Tongue (tissue), 2 donors: ENCODE data around the gene SLC26A1. TPM values are rescaled to one million over a fixed set of nuclear protein-coding genes. Genes with fewer than 3 reads are reported as not detected.
"Not testable (repeated sequence)": the region's sequence is repeated elsewhere in the genome, so short reads cannot be mapped to it uniquely, and the experiment has no call there.

ENCODE experiments used
- DNase-seq: peaks from one replicate; pipeline ENCODE4 v3.0.0-alpha.2; 2015
- total RNA-seq: library from RNA; depleted of rRNA; stranded (reverse); fragments of >200 nt; gene quantifications from one replicate; pipeline ENCODE4 v1.2.3, GENCODE V29; 2014

Gene SLC26A1
- total RNA-seq, 1 donor from 2014 or later = 0.31 TPM

GRCh38 chr4:982814-983213 lies 10.4 kb downstream of the SLC26A1 start:
- DNase-seq = no peak

- DNase-seq = no peak
Observed at GRCh38 chr4:982291-982690, 10.9 kb downstream of the SLC26A1 start.

GRCh38 chr4:978957-979701 lies 14.1 kb downstream of the SLC26A1 start:
- no peak for DNase-seq

- not testable (repeated sequence) for DNase-seq
Observed at GRCh38 chr4:976016-976415, 17.2 kb downstream of the SLC26A1 start.

GRCh38 chr4:974668-975067 lies 18.5 kb downstream of the SLC26A1 start:
- DNase-seq = no peak

- peak; percentile 93 for DNase-seq
Observed at GRCh38 chr4:973431-974397, 19.5 kb downstream of the SLC26A1 start, which contains the start of gene DGKQ. Gene DGKQ, minus strand, starts transcription at chr4:973569. Its CDS starts 87 bp downstream, at chr4:973482.

GRCh38 chr4:972651-973424 lies 20.4 kb downstream of the SLC26A1 start:
- DNase-seq = no peak

- DNase-seq = no peak
Observed at GRCh38 chr4:971666-972500, 21.3 kb downstream of the SLC26A1 start.

- DNase-seq = no peak
Observed at GRCh38 chr4:970854-971520, 22.2 kb downstream of the SLC26A1 start.

- no peak for DNase-seq
Observed at GRCh38 chr4:970046-970745, 23.0 kb downstream of the SLC26A1 start.

GRCh38 chr4:968621-969394 lies 24.4 kb downstream of the SLC26A1 start:
- DNase-seq = no peak

- DNase-seq = no peak
Observed at GRCh38 chr4:968221-968620, 25.0 kb downstream of the SLC26A1 start.

- DNase-seq = no peak
Observed at GRCh38 chr4:967113-968104, 25.8 kb downstream of the SLC26A1 start.

GRCh38 chr4:966266-967112 lies 26.7 kb downstream of the SLC26A1 start:
- no peak for DNase-seq

- DNase-seq = no peak
Observed at GRCh38 chr4:965766-966134, 27.5 kb downstream of the SLC26A1 start.

GRCh38 chr4:965048-965765 lies 28.0 kb downstream of the SLC26A1 start:
- no peak for DNase-seq
